GM19238 (cell line): ENCODE results near the gene ZWILCH.
"Not testable (repeated sequence)": the region's sequence is repeated elsewhere in the genome, so short reads cannot be mapped to it uniquely, and the experiment has no call there.

Source experiments
- DNase-seq: peaks from one replicate; pipeline ENCODE4 v3.0.0; 2011; ENCODE audit warnings: low spot score; ENCODE audit not compliant: insufficient read length

ZWILCH gene

DNA sequence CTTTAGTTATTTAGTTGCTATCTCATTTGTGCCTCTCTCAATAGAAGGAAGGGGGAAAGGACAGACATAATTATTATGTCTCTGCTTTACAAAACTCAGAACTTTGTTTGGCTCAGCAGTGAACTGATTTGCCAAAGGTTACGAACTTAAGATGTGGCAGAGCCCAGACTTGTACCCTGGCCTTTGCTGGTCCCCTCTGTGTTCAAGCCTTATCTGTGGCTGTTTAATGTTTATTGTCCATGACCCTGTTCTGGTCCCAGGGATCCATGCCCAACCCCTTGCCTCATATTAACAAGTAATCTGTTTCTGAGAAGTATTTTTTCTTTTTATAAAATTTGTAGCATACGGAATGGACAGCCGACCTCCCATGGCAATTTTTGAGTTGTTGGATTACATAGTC is 18.2 kb upstream of the ZWILCH start:
- no peak for DNase-seq

GRCh38 chr15:66488525-66488924 is 16.6 kb upstream of the ZWILCH start:
- DNase-seq: no peak

DNA sequence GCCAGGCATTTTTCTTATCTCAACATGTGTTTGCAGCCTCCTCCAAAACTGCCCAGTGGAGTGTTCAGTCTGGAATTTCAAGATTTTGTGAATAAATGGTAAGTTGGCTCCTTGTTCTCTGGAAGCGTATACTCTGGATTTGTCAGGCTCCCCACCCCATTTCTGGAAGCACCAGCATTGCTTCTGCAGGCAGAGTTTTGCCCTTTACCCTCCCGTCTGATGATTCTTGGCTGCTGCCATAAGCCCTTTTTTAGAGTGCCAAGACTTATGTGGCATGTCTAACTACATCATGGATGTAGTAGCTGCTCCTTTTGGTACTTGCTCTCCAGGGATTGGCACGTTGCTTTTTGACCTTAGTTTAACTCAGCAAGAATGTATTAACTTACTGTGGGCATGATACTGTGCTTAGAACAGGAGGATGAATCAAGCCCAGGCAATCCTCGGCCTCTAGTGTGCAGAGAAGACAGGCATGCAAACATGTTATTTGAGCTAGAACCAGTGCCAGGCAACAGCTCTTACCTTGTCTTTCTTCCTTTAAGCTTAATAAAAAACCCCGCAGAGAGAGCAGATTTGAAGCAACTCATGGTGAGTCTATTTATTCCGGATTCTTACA is 15.8 kb upstream of the ZWILCH start:
- no peak for DNase-seq

GRCh38 chr15:66491846-66492245 is 13.3 kb upstream of the ZWILCH start:
- DNase-seq: no peak

GRCh38 chr15:66494262-66494661 is 10.9 kb upstream of the ZWILCH start:
- DNase-seq: no peak

DNA sequence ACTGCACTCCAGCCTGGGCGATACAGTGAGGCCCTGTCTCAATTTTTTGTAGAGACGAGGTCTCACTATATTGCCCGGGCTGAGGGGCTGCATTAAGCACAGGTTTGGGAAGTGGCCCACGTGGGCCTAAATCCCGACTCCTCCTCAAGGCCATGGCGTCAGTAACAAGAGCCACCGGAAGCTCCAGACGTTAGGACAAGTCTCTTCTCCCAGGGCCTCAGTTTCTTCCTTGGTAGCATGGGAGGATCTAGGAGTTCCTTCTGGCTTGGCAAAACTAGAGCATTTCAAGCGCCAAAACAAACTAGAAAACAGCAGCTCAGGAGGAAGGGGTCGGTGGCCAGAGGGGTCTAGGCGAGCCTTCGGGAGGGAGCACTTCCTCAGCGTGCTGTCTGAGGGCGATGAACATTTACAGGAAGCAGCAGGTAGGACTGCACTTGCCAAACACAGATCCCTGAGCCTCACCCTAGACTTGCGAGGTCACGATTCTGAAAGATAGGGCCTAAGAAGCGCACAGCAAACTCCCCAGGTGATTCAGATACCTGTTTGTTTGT is 8.1 kb upstream of the ZWILCH start:
- no peak for DNase-seq

GRCh38 chr15:66497502-66498455 is 7.3 kb upstream of the ZWILCH start, which contains the start of gene SNAPC5:
SNAPC5 (minus strand) TSS chr15:66497762; CDS start chr15:66497731, 31 bp downstream.
- DNase-seq: peak; percentile 81

DNA sequence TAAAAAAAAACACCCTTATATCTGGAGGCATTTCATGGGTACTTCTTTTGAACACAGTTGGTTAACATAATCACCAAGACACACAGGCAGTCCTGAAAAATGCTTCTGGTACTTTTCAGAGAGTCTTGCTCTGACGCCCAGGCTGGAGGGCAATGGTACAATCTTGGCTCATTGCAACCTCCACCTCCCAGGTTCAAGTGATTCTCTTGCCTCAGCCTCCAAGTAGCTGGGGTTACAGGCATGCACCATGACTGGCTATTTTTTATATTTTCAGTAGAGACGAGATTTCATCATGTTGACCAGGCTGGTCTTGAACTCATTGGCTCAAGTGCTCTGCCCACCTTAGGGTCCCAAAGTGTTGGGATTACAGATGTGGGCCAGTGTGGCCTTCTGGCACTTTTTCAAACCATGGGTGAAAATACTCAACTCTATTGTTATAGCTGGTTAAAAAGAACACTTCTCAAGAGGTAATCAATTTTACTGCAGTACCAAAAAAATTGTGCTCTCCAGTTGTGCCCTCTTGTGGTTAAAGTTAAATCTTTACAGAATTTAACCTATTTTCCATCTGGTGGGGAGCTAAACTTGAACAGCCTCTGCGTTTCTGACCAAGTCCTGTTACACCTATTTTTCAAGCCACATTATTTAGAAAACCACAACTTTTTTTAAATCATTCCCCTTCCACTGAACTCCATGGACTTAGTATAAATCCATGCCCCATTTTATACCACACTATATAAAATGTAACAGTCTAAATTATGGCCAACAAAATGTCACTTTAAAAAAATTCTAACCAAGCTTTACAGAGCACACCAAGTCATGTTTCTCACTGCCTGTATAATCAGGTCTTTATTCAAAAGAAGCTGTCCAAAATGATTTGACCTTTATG is 6.4 kb upstream of the ZWILCH start:
- DNase-seq: no peak

- DNase-seq: not testable (repeated sequence)
Measured at GRCh38 chr15:66500346-66500745, 4.8 kb upstream of the ZWILCH start.

GRCh38 chr15:66502491-66502890 is 2.6 kb upstream of the ZWILCH start:
- no peak for DNase-seq

GRCh38 chr15:66503041-66503648 is 2.0 kb upstream of the ZWILCH start:
- DNase-seq: not testable (repeated sequence)

- DNase-seq: no peak
Measured at GRCh38 chr15:66503780-66504562, 1.2 kb upstream of the ZWILCH start.

DNA sequence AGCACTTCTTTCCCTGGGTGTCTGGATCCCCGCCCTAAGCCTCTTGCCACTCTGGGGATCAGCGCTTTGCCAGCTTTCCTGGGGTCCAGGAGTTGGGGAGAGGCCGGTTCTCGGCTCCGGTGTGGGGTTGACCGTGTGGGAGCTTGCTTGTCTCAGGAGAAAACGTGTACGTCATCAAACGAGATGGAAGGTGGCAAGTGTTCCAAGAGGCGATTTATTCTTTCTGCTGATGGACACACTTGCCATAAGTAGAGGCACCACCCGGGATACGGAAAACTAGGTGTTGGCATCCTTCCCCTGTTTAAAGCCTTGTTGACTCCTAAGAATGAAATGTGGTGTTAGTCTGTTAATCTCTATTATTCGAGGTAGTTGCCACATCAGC is 295 bp downstream of the ZWILCH start:
- no peak for DNase-seq

DNA sequence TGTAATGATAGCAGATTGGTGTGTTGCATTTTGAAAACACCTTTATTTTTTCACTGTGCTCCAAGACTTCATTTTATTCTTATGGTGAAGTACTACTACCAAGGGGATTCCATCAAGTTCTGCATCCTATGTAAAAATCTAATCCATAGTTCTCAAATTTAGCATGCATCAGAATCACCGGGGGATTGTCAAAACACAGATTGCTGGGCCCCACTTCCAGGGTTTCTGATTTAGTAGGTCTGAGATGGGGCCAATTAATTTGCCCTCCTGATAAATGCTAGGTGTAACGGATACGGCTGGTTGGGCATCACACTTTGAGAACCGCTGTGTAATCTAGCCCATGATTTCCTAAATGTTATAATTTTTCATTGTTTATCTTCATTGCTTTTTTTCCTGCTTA is 692 bp downstream of the ZWILCH start:
- no peak for DNase-seq

- no peak for DNase-seq
Measured at GRCh38 chr15:66508293-66508883, 3.3 kb downstream of the ZWILCH start.

DNA sequence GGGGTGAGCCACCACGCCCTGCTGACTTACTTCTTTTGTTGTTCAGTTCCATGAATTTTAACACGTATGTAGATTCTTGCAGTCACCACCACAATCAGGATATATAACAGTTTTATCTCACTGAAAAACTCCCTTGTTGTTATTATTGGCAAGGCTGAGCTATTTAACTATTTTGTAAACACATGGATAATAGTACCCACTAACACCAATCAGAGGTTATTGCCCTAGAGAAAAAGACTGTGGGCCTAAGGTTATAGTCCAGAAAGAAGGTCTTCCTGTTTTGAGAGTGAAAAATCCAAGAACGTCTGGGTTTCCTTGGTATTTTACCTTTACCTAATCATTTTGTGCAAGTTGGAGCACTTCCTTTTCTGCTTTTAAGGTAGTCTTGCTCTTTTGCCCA is 9.5 kb downstream of the ZWILCH start:
- no peak for DNase-seq

DNA sequence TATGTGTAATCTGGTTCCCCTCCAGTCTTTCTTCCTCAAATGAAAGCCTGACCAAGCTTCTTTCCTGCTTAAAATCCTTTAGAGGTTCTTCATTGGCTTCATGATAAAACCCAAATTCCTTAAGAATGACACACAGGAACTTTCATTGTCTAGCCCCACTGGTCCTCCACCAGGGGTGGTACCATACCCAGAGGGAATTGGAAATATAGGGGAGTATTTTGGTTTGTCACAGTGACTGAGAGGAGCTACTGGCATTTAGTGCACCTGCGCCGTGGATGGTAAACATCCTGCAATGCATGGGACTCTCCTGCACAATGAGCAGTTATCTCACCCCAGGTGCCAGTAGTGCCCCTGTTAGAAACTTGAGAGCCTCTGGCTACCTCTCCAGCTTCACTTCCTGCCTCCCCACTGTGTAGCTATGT is 10.8 kb downstream of the ZWILCH start:
- no peak for DNase-seq

DNA sequence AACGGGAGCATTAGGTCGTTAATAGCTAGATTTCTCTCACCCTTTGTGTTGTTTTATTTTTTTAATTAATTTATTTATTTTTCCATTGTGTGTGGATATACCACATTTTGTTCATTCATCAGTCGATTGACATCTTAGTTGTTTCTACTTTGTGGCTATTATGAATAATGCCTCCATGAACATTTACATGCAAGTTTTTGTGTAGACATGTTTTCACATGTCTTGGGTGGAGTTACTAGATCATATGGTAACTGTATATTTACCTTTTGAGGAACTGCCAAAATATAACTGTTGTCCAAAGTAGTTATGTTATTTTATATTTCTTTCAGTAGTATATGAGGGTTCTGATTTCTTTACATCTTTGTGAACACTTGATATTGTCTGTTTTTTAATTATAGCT is 18.8 kb downstream of the ZWILCH start:
- no peak for DNase-seq

DNA sequence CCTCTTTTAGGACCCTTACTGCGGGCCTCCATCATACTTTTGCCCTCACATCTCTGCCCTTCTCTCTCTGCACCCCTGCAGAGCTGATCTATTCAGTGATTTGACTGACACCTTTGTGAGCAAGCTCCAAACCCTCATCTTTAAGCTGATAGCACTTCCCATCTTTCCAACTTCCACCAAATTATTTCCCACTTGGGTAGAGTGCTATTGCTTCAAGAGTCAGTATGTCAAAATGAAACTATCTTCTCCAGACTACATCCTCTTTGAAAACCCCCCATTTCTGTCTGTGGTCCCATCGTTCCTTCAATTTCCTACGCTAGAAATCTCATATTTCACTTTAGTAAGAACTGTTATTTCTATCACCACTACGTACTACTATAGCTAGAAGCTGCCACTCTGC is 19.7 kb downstream of the ZWILCH start:
- DNase-seq: no peak

DNA sequence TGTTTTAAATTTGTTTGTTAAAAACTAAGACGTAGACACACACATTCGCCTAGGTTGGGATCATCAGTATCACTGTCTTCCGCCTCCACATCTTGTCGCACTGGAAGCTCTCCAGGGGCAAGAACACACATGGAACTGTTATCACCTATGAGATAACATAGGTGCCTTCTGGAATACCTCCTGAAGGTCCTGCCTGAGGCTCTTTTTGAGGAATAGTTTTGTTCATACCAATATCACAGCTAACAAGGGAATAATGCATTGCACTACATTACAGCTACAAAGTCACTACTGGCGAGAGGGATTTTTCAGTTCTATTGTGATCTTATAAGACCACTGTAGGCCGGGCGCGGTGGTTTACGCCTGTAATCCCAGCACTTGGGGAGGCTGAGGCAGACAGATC is 29.9 kb downstream of the ZWILCH start:
- no peak for DNase-seq
